GM19467 (cell line): ENCODE results near the gene ATOH7.
"Not testable (repeated sequence)": the region's sequence is repeated elsewhere in the genome, so short reads cannot be mapped to it uniquely, and the experiment has no call there.

Source experiments
- ATAC-seq: cut with Tn5 transposase; IDR thresholded peaks from one replicate; pipeline ENCODE4 v1.9.1; 2021; ENCODE audit warnings: mild to moderate bottlenecking, moderate library complexity; ENCODE audit not compliant: unreplicated experiment

ATOH7 gene

DNA sequence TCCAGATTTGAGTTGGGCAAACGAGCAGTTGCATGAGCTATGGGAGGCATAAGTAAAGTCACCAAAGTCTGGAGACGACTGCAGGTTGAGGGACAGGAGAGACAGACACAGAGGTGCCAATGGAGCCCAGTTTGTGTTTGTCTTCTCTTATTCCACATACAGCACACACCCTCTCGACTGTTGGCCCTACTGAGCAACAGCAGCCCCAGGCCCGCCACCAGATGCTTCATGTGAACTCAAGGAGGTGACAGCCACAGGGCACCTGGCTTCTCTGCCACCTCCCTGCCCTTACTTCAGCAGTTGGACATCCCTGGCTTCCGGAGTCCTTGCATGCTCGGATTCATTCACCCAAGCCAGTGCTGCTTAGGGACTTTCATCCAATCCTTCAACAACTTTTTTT, 6.5 kb upstream of the ATOH7 start:
- ATAC-seq, result no peak

DNA sequence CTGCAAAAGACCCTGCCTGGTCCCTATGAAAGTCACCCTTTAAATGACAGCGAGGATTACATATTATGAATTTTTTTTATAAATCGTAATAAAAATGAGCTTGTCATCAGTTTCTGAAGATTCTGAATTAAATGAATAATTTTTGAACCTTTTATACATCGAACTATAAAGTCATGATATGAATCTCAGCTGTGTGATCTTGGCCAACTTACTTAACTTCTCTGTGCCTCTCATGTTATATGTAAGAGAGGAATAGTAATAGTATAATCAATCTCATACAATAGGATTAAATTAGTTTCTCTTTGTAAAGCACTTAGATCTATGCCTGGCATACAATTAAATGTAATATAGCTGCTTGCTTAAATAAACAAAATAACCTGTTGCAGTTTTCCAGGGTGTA, 5.3 kb upstream of the ATOH7 start:
- ATAC-seq, result no peak

DNA sequence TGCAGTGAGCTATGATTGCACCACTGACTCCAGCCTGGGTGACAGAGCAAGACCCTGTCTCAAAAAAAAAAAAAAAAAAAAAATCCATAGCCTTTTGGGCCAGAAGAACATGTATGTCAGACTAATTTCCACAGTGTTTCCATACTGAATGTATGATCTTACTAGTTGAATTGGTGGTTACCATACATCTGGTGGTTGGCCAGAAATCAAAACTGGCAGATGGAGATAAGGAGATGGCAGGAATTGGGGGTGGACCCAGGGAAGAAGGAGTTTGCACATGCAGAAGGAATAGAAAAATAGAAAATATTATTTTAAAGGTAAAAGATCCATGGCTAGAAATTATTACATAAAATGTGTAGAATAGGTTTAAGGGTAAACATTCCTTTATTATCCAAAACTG, 3.7 kb upstream of the ATOH7 start:
- no peak for ATAC-seq

DNA sequence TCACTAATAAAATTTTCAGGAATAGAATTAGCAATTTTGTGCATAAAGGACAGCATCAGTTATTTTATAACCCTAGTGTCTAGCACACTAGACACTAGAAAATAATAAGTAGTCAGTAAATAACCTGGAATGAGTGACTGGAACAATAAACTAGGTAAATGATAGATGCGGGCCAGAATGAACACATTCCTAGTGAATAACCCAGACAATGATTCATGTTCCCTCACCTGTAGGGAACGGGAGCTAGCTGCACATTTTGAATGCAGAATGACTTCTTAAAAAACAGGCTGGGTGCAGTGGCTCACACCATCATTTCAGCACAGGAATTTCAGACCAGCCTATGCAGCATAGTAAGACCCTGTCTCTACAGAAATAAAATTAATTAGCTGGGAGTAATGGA, 3.2 kb upstream of the ATOH7 start:
- no peak for ATAC-seq

DNA sequence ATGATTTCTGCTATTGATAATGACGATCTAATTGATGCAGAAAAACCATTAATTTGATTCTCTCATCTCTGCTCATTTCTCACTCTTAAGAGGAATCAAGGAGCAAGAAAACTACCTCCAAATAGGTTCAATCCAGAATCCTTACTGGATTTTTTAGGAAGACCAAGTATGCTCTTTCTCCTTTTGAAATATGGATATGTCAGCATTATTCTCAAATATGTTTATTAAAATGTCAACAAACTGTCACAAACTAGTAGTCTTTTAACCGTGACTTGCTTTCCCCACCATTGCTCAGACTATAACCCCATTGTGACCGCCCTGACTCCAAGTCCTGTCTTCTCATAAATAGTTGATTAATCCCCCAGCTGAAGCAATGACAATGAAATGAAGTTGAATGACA, 1.1 kb upstream of the ATOH7 start:
- ATAC-seq, result no peak

DNA sequence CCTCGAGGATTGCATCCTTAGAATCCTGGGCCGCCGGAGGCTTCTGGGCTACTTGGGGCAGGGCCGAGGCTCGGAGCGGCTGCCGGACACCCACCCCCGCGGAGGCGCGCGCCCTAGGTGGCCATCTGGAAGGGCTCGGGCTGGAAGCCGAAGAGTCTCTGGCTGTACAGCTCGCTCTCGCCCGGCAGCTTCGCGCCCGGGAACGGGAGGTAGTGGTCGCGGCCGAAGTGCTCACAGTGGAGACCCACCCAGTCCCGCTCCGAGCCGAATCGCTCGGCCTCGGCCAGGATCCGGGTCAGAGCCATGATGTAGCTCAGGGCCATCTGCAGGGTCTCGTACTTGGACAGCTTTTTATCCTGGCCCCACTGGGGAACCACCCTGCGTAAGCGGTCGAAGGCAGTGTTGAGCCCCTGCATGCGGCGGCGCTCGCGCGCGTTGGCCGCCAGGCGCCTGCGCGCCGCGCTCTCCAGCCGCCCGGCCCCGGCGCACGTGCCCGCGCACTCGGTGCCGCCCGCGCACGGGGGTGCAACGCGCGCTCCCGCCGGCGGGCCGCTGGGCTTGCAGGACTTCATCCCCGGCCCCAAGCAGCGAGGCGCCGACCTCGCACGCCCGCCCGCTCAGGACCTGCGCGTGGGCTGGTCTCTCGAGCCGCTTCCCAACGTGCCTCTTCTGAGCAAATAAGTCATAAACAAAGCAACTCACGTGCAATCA, 652 bp downstream of the ATOH7 start:
- ATAC-seq, result peak; percentile 89

DNA sequence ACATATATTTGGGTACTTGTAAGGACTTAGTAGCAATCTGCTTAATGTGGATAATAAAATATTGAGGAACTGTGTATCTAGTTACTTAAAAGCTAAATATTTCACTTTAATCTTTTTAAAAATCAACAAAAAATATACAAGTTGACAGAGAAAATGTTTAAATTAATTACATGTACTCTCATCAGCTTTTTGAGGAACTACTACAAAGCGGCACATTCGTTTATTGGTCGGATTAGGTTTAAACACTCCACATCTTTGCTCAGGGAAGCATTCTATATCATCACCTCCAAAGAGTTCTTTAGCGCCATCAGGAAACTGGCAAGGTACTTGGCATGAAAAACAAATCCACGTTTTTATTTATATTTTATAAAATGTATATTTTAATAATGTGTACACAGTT, 1.6 kb downstream of the ATOH7 start:
- ATAC-seq, result no peak

DNA sequence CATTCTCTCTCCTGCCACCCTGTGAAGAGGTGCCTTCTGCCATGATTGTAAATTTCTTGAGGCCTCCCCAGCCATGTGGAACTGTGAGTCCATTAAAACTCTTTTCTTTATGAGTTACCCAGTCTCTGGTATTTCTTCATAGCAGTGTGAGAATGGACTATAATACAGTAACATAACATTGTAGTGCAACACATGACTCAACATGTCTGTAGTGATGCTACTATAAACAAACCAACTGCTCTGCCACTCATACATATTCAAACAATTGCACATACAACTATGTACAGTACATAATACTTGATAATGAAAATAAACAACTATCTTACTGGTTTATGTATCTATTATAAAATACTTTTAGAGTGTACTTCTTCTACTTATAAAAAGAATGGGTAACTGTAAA, 7.1 kb downstream of the ATOH7 start:
- no peak for ATAC-seq

DNA sequence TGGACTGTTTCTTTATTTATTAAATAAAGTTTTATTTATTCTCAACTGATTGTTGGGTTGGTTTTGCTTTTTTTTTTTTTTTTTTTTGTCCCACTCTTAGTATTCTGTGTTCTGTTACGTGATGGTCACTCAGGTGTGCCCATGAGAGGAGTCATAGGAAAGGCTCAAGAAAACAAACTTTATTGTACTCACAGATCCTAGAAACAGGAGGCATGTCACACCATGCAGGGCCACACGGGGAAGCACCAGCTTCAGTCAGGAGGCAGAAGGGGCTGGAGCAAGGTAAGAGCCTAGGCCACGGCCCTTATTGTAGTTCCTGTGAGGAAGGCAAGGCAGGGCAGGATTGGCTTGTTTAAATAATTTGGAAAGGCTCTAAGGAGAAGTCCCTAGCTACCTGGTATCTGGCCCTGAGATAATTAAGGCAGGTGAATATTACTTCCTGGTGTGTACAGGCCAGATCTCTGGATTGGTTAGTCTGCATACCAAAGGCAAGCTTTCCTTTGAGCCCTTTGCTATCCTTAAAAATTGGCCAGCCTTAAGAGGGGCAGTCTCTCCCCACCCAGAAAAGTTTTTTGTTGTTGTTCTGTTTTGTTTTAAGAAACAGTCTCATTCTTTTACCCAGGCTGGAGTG, 8.3 kb downstream of the ATOH7 start:
- no peak for ATAC-seq

DNA sequence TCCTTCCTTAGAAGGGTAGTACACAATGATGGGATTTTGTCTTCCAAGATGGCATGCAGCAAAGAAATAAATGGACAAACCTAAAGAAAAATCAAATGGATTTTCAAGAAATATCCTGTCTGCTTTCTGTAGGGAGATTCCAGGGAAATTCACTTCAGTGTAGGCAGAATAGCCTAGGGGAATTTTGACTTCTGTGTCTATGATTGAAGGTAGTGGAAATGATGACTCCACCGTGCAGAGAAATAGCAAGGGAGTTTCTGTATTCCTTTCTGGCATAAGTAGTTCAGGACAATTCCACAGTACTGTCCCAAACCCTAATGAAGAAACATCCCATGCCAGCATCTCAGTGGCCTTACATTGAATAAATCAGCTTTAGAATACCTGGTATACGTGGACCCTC, 9.5 kb downstream of the ATOH7 start:
- no peak for ATAC-seq

DNA sequence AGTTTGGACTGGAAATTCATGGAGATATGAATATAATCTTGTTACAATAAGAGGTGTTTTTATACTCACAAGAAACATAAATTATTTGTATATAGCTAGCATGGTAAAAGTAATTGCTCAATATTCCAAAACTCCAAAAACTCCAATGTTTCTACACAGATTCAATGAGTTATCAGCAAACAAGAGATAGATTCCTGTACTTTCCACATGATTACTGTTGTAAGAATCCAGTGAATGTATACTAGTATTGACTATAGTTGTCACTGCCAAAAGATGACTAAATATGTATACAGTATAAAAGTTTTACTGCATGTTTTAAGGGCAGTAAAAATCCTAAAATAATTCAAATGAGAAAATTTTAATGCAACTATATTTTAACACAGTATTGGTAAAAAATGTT, 10.7 kb downstream of the ATOH7 start:
- ATAC-seq, result no peak

DNA sequence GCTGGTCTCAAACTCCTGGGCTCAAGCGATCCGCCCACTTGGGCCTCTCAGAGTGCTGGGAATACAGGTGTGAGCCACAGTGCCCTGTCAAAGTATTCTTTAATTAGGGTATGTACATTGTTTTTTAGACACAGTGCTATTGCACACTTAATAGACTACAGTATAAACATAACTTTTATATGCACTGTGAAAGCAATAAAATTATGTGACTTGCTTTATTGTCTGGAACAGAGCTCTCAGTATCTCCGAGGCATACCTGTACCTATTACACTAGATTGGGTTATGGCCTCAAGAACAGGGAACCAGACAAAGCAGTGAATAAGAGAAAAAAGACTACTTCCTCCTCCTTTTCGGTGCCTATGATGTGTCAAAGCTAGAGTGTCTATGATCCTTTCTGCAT, 13.1 kb downstream of the ATOH7 start:
- no peak for ATAC-seq

DNA sequence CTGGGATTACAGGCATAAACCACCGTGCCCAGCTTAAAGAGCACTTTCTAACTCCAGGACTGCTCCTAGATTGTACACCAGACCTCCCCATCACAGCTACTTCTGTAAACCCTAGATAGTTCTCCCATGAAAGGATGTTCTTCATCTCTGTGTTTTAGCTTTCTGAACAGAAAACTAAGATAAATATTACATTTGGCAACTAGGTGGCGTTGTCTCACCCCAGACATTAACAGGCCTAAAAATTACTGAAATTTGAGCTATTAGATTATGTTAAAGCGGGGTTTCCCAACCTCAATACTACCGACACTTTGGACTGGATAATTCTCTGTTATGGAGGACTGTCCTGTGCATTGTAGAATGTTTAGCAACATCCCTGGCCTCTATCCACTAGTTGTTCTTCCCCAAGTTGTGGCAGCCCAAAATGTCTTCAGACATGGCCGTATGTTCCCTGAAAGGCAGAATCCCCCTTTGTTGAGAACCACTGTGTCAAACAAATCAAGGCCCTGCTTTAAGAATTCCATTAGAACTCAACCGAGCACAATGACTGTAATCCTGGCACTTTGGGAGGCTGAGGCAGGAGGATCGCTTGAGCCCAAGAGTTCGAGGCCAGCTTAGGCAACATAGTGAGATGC, 19.1 kb downstream of the ATOH7 start:
- ATAC-seq, result no peak

DNA sequence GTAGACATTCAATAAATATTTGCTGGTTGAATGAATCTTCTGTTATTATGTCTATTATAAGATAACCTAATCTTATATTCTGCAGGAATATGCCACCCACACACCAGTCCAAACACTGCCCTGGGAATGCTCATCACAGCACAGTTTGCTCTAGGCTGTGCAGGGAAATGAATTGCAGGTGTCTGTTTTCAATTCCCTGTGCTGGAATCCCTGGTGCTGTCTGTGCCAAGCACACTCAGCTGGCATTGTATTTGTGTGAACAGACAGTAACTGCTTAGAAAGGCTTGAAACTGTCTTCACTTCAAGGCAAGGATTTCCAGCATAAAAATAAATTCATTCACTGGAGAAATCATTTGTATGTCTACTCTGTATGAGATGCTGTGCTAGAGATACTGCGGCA, 20.2 kb downstream of the ATOH7 start:
- no peak for ATAC-seq

DNA sequence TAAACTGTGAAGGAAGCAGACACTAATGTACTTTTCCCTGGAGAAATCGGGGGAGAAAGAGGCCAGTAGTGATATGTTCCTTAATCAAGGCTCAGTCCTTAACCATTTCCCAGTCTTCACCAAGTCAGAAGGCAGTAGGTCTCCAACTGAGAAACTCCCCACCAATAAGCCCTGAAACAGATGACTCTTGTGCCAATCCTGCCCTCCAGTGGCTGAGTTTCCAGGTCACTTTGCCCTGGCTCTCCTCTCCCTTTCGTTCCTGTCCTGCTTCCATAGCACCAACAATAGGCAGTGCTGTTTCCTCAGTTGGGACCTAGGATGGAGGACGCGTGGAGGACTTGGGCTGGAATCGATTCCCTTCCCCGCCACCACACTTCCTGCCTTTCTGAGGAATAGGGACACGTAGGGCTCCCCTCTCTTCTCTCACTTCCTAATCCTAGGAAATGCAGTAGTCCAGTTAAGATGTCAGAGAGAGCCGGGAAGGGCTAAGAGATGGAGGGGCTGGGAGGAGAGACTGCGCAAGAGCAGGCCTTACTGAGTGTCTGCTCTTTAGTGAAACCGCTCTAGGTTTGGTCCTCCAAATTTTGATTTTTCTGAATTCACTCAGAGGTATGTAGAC, 23.4 kb downstream of the ATOH7 start:
- ATAC-seq, result no peak

DNA sequence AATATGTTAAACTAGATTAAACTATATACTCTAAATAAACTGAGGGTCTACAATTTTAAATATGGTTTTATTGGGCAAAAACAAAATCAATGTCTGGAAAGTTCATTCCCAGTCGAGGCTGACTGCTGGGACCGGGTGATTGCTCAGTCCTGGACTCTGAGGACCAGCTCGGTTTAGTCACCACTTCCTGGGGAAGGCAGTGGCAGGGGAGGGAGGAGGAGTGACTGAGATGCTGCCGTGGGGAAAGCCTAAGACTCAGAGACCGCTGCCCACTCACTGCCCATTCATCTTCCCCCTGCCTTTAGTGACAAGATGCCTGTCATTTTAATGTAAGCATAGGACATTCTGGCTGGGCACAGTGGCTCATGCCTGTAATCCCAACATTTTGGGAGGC, 29.0 kb downstream of the ATOH7 start:
- ATAC-seq, result no peak

DNA sequence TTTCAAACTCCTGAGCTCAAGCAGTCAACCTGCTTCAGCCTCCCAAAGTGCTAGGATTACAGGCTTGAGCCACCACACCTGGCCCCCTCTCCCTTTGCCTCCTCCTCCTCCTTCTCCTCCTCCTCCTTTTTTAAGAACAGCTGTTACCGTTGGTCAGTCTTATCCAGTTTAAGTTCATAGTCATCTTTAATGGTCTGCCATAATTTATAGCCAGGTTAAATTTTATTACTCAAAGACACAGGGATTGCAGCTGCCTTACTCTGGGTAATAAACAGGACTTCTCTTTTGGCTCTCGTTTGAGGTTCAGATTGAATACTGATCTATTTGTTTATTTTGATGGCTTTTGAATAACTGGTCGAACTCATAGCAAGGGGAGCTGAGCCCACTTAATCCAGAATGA, 35.2 kb downstream of the ATOH7 start:
- no peak for ATAC-seq

DNA sequence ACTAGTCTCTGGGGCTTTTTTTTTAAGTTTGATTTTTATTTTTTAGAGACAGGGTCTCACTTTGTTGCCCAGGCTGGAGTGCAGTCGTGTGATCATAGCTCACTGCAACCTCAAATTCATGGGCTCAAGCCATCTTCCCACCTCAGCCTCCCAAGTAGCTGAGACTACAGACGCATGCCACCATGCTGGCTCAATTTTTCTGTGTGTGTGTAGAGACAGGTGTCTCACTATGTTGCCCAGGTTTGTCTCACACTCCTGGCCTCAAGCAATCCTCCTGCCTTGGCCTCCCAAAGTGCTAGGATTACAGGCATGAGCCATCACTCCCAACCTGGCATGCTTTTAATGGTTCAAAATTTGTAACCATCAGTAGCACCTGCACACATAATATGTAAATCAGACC, 36.1 kb downstream of the ATOH7 start:
- not testable (repeated sequence) for ATAC-seq

DNA sequence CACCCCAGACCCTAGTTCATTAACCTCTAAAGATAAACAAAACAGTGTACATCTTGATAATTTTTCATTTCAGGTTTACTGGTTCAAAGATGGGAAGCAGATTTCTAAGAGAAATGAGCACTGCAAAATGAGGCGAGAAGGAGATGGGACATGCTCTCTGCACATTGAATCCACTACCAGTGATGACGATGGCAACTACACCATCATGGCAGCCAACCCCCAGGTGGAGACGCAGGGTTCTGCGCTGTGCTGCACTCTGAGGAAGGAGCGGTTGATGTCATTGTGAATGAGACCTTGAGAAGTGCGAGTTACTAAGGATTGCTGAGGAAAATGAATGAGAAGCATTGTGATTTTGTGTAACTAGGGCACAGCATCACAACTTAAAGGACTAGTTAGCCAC, 37.6 kb downstream of the ATOH7 start:
- ATAC-seq, result no peak

DNA sequence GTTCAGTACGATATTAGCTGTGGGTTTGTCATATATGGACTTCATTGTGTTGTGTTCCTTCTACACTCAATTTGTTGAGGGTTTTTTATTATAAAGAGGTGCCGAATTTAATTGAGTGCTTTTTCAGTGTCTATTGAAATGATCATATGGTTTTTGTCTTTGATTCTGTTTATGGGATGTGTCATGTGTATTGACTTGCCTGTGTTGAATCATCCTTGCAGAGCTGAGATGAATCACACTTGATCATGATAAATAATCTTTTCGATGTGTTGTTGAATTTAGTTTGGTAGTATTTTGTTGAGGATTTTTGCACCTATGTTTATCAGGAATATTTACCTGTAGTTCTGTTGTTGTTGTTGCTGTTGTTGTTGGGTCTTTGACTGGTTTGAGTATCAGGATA, 39.8 kb downstream of the ATOH7 start:
- ATAC-seq, result no peak

DNA sequence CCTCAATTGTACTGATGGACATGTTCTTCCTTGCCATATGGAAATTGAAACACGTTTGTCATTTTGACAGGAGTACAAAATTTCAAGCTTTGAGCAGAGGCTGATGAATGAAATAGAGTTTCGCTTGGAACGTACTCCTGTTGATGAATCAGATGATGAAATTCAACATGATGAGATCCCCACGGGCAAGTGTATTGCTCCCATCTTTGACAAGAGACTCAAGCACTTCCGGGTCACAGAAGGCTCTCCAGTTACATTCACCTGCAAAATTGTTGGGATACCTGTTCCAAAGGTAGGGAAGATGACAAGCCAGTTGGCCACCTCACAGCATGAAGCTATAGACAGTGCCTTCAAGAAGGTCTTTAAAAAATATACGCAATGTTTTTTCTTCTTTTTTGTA, 43.1 kb downstream of the ATOH7 start:
- no peak for ATAC-seq

DNA sequence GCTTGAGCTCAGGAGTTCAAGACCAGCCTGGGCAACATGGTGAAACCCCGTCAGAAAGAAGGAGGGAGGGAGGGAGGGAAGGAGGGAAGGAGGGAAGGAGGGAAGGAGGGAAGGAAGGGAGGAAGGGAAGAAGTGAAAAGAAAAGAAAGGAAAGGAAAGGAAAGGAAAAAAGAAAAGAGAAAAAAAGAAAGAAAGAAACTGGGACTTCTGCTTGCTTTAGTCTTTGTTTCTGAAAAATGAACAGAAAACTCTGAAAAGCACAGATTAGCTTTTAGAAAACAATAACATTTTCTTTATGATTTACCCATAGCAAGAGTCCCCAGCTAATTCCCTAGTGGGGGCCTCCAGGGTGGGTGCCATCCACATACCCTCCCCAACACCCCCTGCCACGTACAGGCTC, 46.8 kb downstream of the ATOH7 start:
- ATAC-seq, result no peak
